Stimulated activated CD4-positive, alpha-beta T cell treated with anti-CD3 and anti-CD28 coated beads, Interleukin-15, amount 100 ng/mL, for 1 hour (primary cell): ENCODE data around the gene ADAT1.

ENCODE experiments used
- DNase-seq, 2 donors: peaks; one replicate each; pipeline ENCODE4 v3.0.0-alpha.2; 2020; ENCODE audit warnings: low read depth in 1 of 2, low spot score in 1 of 2

The ADAT1 gene

DNA sequence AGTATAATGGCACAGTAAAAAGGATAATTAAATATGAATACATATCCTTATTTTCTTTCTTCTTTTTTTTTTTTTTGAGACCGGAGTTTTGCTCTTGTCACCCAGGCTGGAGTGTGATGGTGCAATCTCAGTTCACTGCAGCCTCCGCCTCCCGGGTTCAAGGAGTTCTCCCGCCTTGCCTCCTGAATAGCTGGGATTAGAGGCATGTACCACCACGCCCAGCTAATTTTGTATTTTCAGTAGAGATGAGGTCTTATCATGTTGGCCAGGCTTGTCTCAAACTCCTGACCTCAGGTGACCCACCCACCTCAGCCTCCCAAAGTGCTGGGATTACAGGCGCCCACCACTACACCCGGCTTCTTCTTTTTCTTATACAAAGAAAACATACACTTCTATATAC, 44.9 kb downstream of the ADAT1 start:
- DNase-seq: no peak

- DNase-seq: no peak
Observed at GRCh38 chr16:75576384-75576811, 46.7 kb downstream of the ADAT1 start.

DNA sequence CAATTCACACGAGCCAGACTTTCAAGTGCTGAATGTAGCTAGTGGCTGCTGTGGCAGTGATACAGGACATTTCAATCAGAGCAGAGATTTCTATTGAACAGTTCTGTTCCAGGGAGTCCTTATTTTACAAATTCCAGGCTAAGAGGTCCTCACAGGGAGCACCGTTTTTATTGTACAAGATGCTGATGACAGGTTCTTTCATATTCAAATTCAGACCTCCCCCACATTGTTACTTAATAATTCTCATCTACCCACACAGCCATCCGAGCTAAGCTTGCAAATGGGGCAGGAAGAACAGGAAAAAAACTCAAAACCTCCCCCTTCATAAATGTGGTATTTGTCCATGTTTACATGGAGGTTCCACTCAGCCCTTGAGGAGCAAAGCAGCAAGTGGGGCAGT, 47.1 kb downstream of the ADAT1 start:
- DNase-seq: no peak

- DNase-seq: no peak
Observed at GRCh38 chr16:75573955-75574354, 49.1 kb downstream of the ADAT1 start.

DNA sequence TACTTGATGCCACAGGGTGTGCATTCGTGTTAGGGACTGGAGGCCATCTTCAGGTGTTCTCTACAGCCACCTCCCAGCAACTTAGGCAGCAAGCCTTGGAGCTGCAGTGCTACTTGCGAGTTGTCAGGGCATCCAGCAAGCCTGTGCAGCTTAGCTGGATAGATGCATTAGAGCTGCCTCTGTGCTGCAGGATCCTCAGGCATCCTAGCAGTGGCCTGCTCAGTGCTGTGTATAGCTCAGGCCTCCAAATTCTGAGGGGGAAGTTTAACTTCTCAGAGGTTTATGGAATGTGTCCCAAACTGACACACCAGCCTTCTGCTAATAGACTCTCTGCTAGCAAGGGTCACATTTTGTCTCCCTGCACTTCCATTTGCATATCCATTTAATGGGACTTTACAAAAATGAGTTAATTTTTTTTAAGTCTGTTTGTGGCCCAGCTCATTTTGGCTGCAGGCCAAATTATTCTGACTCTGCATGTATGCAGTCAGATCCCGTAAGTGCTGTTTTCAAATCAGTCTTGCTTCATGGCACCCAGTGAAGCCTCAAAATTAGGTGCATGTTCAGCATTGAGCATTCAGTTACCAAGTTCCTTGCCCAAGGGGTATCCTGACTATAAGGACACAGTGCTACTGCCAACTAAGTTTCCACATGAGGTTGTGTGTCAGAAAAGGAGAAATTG, 50.1 kb downstream of the ADAT1 start:
- DNase-seq: no peak

GRCh38 chr16:75570396-75571065, 52.5 kb downstream of the ADAT1 start:
- DNase-seq: no peak

GRCh38 chr16:75567911-75568310, 55.2 kb downstream of the ADAT1 start:
- DNase-seq: no peak

- DNase-seq: peak in 1 of 2 donors; percentile 3
Observed at GRCh38 chr16:75566758-75567255, 56.3 kb downstream of the ADAT1 start.

- DNase-seq: peak; percentile 81 to 90
Observed at GRCh38 chr16:75566040-75566757, 56.9 kb downstream of the ADAT1 start, which contains the start of gene GABARAPL2. TSS of gene GABARAPL2 (plus strand) at chr16:75566379. CDS start at chr16:75566487, 108 bp downstream.

DNA sequence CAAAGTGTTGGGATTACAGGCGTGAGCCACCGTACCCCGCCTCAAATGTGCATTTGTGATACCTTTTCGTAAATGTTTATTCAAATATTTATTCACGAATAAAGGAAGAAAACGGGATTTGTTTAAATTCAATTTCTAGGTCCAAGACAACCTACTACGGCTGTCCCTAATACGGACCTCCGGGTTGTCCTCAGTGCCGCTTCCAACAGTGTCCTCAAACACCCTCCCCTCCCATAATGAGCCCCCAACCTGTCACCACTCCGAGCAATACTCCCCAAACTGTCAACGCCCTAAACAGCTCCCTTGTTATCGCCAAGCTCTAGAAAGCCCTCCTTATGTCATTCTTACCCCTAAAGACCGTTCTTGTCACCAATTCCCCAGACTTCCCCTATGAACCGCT, 57.4 kb downstream of the ADAT1 start:
- DNase-seq: no peak

- DNase-seq: no peak
Observed at GRCh38 chr16:75559564-75560372, 63.3 kb downstream of the ADAT1 start.

DNA sequence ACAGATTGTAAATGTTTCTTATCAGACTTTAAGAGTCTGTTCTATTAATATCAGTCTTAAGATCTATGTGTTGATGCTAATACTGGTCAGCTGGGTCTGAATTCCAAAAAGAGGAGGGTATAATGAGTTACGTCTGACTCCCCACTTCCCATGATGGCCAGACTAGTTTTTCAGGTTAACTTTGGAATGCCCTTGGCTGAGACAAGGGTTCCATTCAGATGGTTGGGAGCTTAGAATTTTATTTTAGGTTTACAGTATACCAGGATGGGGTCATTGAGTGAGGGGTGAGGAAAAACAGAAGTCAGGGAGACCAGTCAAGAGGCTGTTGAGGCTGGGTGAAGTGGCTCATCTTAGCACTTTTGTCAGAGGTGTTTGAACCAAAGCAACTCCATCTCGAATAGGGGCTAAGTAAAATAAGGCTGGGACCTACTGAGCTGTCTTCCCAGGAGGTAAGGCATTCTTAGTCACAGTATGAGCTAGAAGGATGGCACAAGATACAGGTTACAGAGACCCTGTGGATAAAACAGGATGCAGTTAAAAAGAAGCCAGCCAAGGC, 64.2 kb downstream of the ADAT1 start:
- DNase-seq: no peak

- DNase-seq: no peak
Observed at GRCh38 chr16:75556431-75556950, 66.6 kb downstream of the ADAT1 start.

DNA sequence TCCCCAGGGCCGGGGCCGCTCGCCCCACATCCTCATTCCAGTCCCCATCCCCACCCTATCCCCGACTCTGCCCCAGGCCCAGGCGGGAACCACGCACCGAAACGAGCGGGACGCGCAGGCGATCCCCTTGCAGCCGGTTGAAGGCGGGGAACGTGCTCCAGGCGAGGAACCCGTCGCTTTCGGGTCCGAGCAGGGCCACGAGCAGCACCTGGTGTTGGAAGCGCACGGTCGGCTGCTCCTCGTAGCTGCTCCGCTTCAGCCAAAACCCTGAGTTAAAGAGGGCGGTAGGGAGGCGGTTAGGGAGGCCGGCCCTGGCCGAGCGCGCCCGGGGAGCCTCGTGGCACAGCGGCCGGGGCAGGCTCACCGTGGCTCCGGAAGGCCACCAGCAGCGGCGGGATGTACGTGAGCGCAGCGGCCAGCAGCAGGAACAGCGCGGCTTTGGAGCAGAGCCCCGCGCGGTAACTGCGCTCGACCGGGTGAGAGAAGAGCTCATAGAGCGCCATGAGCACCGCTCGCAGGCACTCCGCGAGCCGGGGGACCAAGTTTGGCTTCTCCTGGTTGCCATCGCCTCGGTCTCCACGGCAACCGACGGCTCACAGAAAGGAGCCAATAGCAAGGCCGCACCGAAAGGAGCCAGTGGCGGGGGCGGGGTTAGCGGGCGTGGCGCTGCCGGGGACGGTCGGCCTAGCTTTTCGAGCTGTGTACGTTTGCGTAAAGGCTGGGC, 67.2 kb downstream of the ADAT1 start, which contains the start of gene TMEM231:
Gene TMEM231 (minus strand): TSS at position 546 of the 724 bp plus-strand sequence. CDS start 43 bp downstream, at position 503.
- peak; percentile 92 to 95 for DNase-seq

DNA sequence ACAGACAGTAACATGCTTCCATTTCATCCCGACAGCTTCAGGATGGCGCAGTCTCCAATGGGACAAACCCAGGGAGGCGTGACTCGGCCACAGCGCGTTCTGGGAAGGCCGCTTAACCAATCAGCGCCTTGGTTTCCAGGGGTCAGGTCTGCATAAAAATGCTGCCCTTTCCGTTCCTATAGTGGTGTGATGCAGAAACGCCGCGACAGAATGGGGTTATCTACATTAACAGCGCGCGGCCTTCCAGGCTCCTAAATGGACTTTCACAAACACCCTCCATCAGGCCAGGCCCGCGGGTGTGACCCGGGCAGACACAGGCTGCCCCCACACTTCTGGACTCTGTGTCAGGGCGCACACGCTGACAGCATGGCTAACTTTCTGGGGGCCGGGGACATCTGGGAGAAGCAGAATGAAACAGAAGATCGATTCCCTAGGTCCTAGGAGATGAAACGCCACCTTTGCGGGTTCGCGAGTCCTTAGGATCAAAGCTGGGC, 67.8 kb downstream of the ADAT1 start:
- DNase-seq: no peak

DNA sequence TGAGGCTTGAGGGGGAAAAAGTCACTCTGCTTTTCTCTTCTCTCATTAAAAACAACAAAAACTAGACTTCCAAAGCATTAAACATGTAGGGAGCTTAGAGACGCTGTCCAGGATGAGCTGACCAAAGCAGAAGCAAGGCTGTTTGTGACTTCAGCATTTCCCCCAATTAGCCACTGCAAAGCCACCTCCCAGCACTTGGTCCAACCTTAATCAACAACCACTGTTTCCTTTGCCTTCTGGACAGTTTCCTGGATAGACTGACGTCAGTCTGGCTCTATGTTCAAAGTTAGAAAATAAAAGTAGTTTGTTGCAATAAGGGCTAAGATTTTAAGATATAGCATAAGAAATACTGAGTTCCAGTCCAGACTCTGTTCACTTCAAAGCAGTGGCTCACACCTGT, 70.1 kb downstream of the ADAT1 start:
- no peak for DNase-seq

- no peak for DNase-seq
Observed at GRCh38 chr16:75550211-75550662, 72.8 kb downstream of the ADAT1 start.
